H9 (cell line): ENCODE measurements around the gene MINDY4B. TPM values are rescaled to one million over a fixed set of nuclear protein-coding genes. Genes with fewer than 3 reads are reported as not detected.

ENCODE experiments used
- DNase-seq: peaks from one replicate; pipeline ENCODE4 v3.0.0-alpha.2; 2017
- H2AFZ ChIP-seq: one replicate; pipeline ENCODE4 v1.6.1; 2013; ENCODE audit warnings: mild to moderate bottlenecking, low read length, control low read depth, moderate library complexity
- H2AK5ac ChIP-seq: 2 replicates; pipeline ENCODE4 v1.6.1; 2013; ENCODE audit warnings: low read length, control low read depth, mixed read lengths; ENCODE audit not compliant: insufficient read length
- H2BK120ac ChIP-seq: one replicate; pipeline ENCODE4 v1.6.1; 2013; ENCODE audit warnings: low read depth, mild to moderate bottlenecking, low read length, control low read depth, inconsistent platforms; ENCODE audit not compliant: poor library complexity, severe bottlenecking
- H2BK12ac ChIP-seq: 2 replicates; pipeline ENCODE4 v1.6.1; 2013; ENCODE audit warnings: low read length, control low read depth, mixed read lengths, low read depth; ENCODE audit not compliant: insufficient read length
- H2BK15ac ChIP-seq: 2 replicates; pipeline ENCODE4 v1.6.1; 2013; ENCODE audit warnings: low read depth, low read length, control low read depth
- H2BK20ac ChIP-seq: one replicate; pipeline ENCODE4 v1.6.1; 2013; ENCODE audit warnings: low read depth, mild to moderate bottlenecking, low read length, control low read depth, inconsistent platforms; ENCODE audit not compliant: poor library complexity, severe bottlenecking
- H2BK5ac ChIP-seq: 2 replicates; pipeline ENCODE4 v1.6.1; 2013; ENCODE audit warnings: low read length, control low read depth, mixed read lengths; ENCODE audit not compliant: insufficient read length
- H3K14ac ChIP-seq: 2 replicates; pipeline ENCODE4 v1.6.1; 2013; ENCODE audit warnings: low read length, control low read depth; ENCODE audit not compliant: insufficient read depth
- H3K18ac ChIP-seq: 2 replicates; pipeline ENCODE4 v1.6.1; 2013; ENCODE audit warnings: low read depth, mild to moderate bottlenecking, mixed read lengths, low read length, control low read depth; ENCODE audit not compliant: insufficient read length
- H3K23ac ChIP-seq: 2 replicates; pipeline ENCODE4 v1.6.1; 2013; ENCODE audit warnings: low read length, control low read depth, mixed read lengths, low read depth; ENCODE audit not compliant: insufficient read length
- H3K23me2 ChIP-seq: 2 replicates; pipeline ENCODE4 v1.6.1; 2013; ENCODE audit warnings: low read depth, mild to moderate bottlenecking, mixed read lengths, low read length, control low read depth; ENCODE audit not compliant: insufficient read length, poor library complexity, severe bottlenecking
- H3K27ac ChIP-seq: 2 replicates; pipeline ENCODE4 v1.5.1; 2013; ENCODE audit warnings: low read length, control low read depth, mixed read lengths, low read depth; ENCODE audit not compliant: insufficient read length
- H3K27me3 ChIP-seq: 2 replicates; pipeline ENCODE4 v1.6.1; 2013; ENCODE audit warnings: low read length, control low read depth, inconsistent platforms; ENCODE audit not compliant: insufficient read depth
- H3K4ac ChIP-seq: 2 replicates; pipeline ENCODE4 v1.6.1; 2013; ENCODE audit warnings: low read depth, mild to moderate bottlenecking, control low read depth, inconsistent platforms, low read length, moderate library complexity
- H3K4me1 ChIP-seq: 2 replicates; pipeline ENCODE4 v1.6.1; 2013; ENCODE audit warnings: low read length, control low read depth, inconsistent platforms; ENCODE audit not compliant: insufficient read depth
- H3K4me2 ChIP-seq: 2 replicates; pipeline ENCODE4 v1.6.1; 2013; ENCODE audit warnings: low read length, control low read depth, mixed read lengths; ENCODE audit not compliant: insufficient read length, insufficient read depth
- H3K56ac ChIP-seq: 2 replicates; pipeline ENCODE4 v1.6.1; 2013; ENCODE audit warnings: low read depth, mild to moderate bottlenecking, mixed read lengths, low read length, control low read depth; ENCODE audit not compliant: insufficient read length
- H3K79me1 ChIP-seq: 2 replicates; pipeline ENCODE4 v1.6.1; 2013; ENCODE audit warnings: low read depth, mild to moderate bottlenecking, moderate library complexity, low read length, control low read depth, inconsistent platforms; ENCODE audit not compliant: insufficient read depth, poor library complexity, severe bottlenecking
- H3K79me2 ChIP-seq: 2 replicates; pipeline ENCODE4 v1.6.1; 2013; ENCODE audit warnings: low read length, control low read depth, inconsistent platforms; ENCODE audit not compliant: insufficient read depth
- H3K9ac ChIP-seq: 2 replicates; pipeline ENCODE4 v1.6.1; 2013; ENCODE audit warnings: low read length, control low read depth, mixed read lengths; ENCODE audit not compliant: insufficient read length; ENCODE audit errors: extremely low read depth
- H3K9me3 ChIP-seq: one replicate; pipeline ENCODE4 v1.6.1; 2013; ENCODE audit warnings: low read depth, low read length, inconsistent platforms; ENCODE audit not compliant: control insufficient read depth
- H3T11ph ChIP-seq: one replicate; pipeline ENCODE4 v1.6.1; 2013; ENCODE audit warnings: mild to moderate bottlenecking, low read length, control low read depth, inconsistent platforms
- H4K20me1 ChIP-seq: one replicate; pipeline ENCODE4 v1.6.1; 2013; ENCODE audit not compliant: control insufficient read depth, insufficient read length, insufficient read depth
- H4K5ac ChIP-seq: 2 replicates; pipeline ENCODE4 v1.6.1; 2013; ENCODE audit warnings: low read depth, mild to moderate bottlenecking, mixed read lengths, low read length, control low read depth; ENCODE audit not compliant: insufficient read length
- H4K8ac ChIP-seq: replicated peaks from 2 replicates; pipeline ENCODE4 v1.6.1; 2013; ENCODE audit warnings: low read length, control low read depth, mixed read lengths, low read depth; ENCODE audit not compliant: insufficient read length
- H4K91ac ChIP-seq: 2 replicates; pipeline ENCODE4 v1.6.1; 2013; ENCODE audit warnings: low read depth, mild to moderate bottlenecking, moderate library complexity, mixed read lengths, low read length, control low read depth; ENCODE audit not compliant: insufficient read length
- H3K27ac Mint-ChIP-seq, 3 experiments: 2 replicates in 2 of 3; 3 replicates in 1 of 3; pipeline ENCODE4 v1.8.0; 2020 to 2021; ENCODE audit warnings: mixed read lengths in 3 of 3, mild to moderate bottlenecking in 1 of 3, moderate library complexity in 1 of 3
- H3K27me3 Mint-ChIP-seq: 2 replicates; pipeline ENCODE4 v1.8.0; 2021; ENCODE audit warnings: low read depth, mild to moderate bottlenecking, moderate library complexity, mixed read lengths
- H3K36me3 Mint-ChIP-seq, 3 experiments: 2 replicates in 2 of 3; 3 replicates in 1 of 3; pipeline ENCODE4 v1.8.0; 2020 to 2021; ENCODE audit warnings: low read depth in 3 of 3, mixed read lengths in 3 of 3; ENCODE audit not compliant: insufficient read depth in 1 of 3
- H3K4me1 Mint-ChIP-seq, 2 experiments: 2 replicates each; pipeline ENCODE4 v1.8.0; 2020; ENCODE audit warnings: mixed read lengths in 2 of 2
- H3K4me3 Mint-ChIP-seq, 2 experiments: 2 replicates in 1 of 2; 3 replicates in 1 of 2; pipeline ENCODE4 v1.8.0; 2020 to 2021; ENCODE audit warnings: mild to moderate bottlenecking in 2 of 2, mixed read lengths in 2 of 2, moderate library complexity in 1 of 2
- H3K9me3 Mint-ChIP-seq, 2 experiments: 2 replicates in 1 of 2; 3 replicates in 1 of 2; pipeline ENCODE4 v1.8.0; 2020; ENCODE audit warnings: mild to moderate bottlenecking in 2 of 2, mixed read lengths in 2 of 2, moderate library complexity in 1 of 2
- WGBS: extraction: QIAGEN DNeasy Blood & Tissue Kit; methylation state at CpG from one replicate; pipeline ENCODE4 v1.1.7; 2013; ENCODE audit warnings: missing lambda C conversion rate, low lambda C conversion rate, mixed read lengths; ENCODE audit not compliant: insufficient read length; ENCODE audit errors: extremely low coverage; 5-methylcytosine and 5-hydroxymethylcytosine counted together
- long read RNA-seq: library from polyadenylated mRNA; unstranded; transcript quantifications from one replicate; pipeline ENCODE4 v2.0.0, GENCODE V29; 2020
- total RNA-seq: library from RNA; stranded (reverse); gene quantifications from 2 replicates; pipeline ENCODE4 v1.2.1, GENCODE V29; 2021
- TF ChIP-seq, protein P1 (sequence below): fragments of 200-600 bp; sonication (generic); conservative IDR thresholded peaks from 3 replicates; pipeline ENCODE4 v1.8.0; 2021; ENCODE audit warnings: antibody characterized with exemption, mild to moderate bottlenecking

The MINDY4B gene
- not detected in 2 replicates for total RNA-seq
- long read RNA-seq, result 0 reads

DNA sequence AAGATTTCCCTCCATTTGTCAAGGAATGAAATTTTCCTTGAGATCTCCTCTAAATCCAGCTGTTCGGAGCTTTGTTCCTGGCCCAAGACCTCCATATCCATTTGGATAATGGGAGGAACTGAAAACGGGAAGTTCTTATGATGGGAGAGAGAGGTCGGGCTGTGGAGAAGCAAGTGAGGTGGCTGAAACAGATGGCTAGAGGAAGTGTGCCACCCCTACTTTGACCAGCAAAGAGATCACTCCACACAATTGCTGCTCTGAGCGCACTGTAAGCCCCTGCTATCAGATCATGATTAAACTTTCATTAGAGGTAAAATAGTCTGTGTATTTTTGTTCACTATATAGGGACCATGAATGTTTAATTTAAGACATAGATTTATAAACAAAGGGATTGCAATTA lies at the start of gene MINDY4B:
TSS of gene MINDY4B (minus strand) at position 101 of the 400 bp plus-strand sequence. CDS start at position 101, 0 bp downstream.
- no peak within 1 kb of the TSS for H2BK12ac ChIP-seq
- no peaks in the 10 kb centered on the region for H3K79me1 ChIP-seq
- no peak within 1 kb of the TSS for H2BK5ac ChIP-seq
- H3K4me2 ChIP-seq, result no peak within 1 kb of the TSS
- no peaks in the 10 kb centered on the region for H3K79me2 ChIP-seq
- H3K23me2 ChIP-seq, result no peaks in the 10 kb centered on the region
- no peak within 1 kb of the TSS for H2BK15ac ChIP-seq
- H4K8ac ChIP-seq, result no peak within 1 kb of the TSS
- H2BK120ac ChIP-seq, result no peak within 1 kb of the TSS
- H4K5ac ChIP-seq, result no peak within 1 kb of the TSS
- H3K4me1 Mint-ChIP-seq, result peaks cover 0 to 3% of the 10 kb centered on the region in 2 experiments; a peak in 1 of 4 replicates
- no peaks in the 10 kb centered on the region for H3K27me3 ChIP-seq
- H3K56ac ChIP-seq, result no peak within 1 kb of the TSS
- H4K91ac ChIP-seq, result no peak within 1 kb of the TSS
- no peaks in the 10 kb centered on the region for H3K9me3 ChIP-seq
- no peak within 1 kb of the TSS for H3K4me3 Mint-ChIP-seq
- no peak within 1 kb of the TSS for H3K27ac ChIP-seq
- no peak within 1 kb of the TSS for H3K18ac ChIP-seq
- no peak within 1 kb of the TSS for H3T11ph ChIP-seq
- no CpG with 5 or more reads among the region's 4 CpGs for WGBS
- no peak within 1 kb of the TSS for H3K27ac Mint-ChIP-seq
- H3K9ac ChIP-seq, result no peak within 1 kb of the TSS
- H3K14ac ChIP-seq, result no peak within 1 kb of the TSS
- H3K36me3 Mint-ChIP-seq, result no peaks in the 10 kb centered on the region
- no peaks in the 10 kb centered on the region for H4K20me1 ChIP-seq
- H3K4ac ChIP-seq, result no peak within 1 kb of the TSS
- no peaks in the 10 kb centered on the region for H3K9me3 Mint-ChIP-seq
- H3K4me1 ChIP-seq, result no peaks in the 10 kb centered on the region
- no peak within 1 kb of the TSS for H2AK5ac ChIP-seq
- no peak within 1 kb of the TSS for H2AFZ ChIP-seq
- H3K23ac ChIP-seq, result no peak within 1 kb of the TSS
- H3K27me3 Mint-ChIP-seq, result no peaks in the 10 kb centered on the region; the same call in 1 of the 2 replicates
- DNase-seq, result no peak
- TF ChIP-seq, protein P1, sequence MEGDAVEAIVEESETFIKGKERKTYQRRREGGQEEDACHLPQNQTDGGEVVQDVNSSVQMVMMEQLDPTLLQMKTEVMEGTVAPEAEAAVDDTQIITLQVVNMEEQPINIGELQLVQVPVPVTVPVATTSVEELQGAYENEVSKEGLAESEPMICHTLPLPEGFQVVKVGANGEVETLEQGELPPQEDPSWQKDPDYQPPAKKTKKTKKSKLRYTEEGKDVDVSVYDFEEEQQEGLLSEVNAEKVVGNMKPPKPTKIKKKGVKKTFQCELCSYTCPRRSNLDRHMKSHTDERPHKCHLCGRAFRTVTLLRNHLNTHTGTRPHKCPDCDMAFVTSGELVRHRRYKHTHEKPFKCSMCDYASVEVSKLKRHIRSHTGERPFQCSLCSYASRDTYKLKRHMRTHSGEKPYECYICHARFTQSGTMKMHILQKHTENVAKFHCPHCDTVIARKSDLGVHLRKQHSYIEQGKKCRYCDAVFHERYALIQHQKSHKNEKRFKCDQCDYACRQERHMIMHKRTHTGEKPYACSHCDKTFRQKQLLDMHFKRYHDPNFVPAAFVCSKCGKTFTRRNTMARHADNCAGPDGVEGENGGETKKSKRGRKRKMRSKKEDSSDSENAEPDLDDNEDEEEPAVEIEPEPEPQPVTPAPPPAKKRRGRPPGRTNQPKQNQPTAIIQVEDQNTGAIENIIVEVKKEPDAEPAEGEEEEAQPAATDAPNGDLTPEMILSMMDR, result no peak
- H2BK20ac ChIP-seq, result no peak within 1 kb of the TSS
